Lower leg skin (tissue), 3 donors: Measurements from ENCODE around the gene ZDHHC12.

Experiments
- CTCF ChIP-seq, 3 donors: fragments of 450-650 bp; IDR thresholded peaks; one replicate each; pipeline ENCODE4 v1.5.1; 2016; ENCODE audit warnings: antibody characterized with exemption in 3 of 3, mild to moderate bottlenecking in 3 of 3, moderate library complexity in 2 of 3
- POLR2A ChIP-seq, 2 donors: fragments of 450-650 bp; IDR thresholded peaks; one replicate each; pipeline ENCODE4 v1.6.1; 2016 to 2017; ENCODE audit warnings: antibody characterized with exemption in 2 of 2, mild to moderate bottlenecking in 1 of 2, moderate library complexity in 1 of 2

GRCh38 chr9:128702445-128702948, 21.4 kb downstream of the ZDHHC12 start, which contains the start of gene PKN3:
- TF ChIP-seq CTCF (IDR thresholded peaks at IDR 0.05) (peak in 1 of 3 donors; percentile 86), POLR2A (IDR thresholded peaks at IDR 0.05) (no peak)
